Spleen (tissue), 7 donors: Measurements from ENCODE around the gene POMGNT2.

Source experiments
- CTCF ChIP-seq, 11 experiments: fragments of 200-600 bp in 7 of 11; fragments of 450-650 bp in 4 of 11; sonication (generic) in 4 of 11; IDR thresholded peaks in 8 of 11; conservative IDR thresholded peaks in 3 of 11; 1 replicate in 7 of 11; 2 replicates in 4 of 11; pipeline versions ENCODE4 v1.4.0 to v1.8.0; 2016 to 2021; ENCODE audit warnings: antibody characterized with exemption in 11 of 11, inconsistent platforms in 4 of 11, mild to moderate bottlenecking in 1 of 11
- POLR2A ChIP-seq, 3 donors: fragments of 450-650 bp; IDR thresholded peaks; one replicate each; pipeline ENCODE4 v1.5.1; 2017; ENCODE audit warnings: antibody characterized with exemption in 3 of 3, mild to moderate bottlenecking in 1 of 3
- POLR2AphosphoS5 ChIP-seq, 3 donors: sonication (generic); formaldehyde crosslinking; IDR thresholded peaks; one replicate each; pipeline ENCODE4 v1.5.1; 2017; ENCODE audit warnings: antibody characterized with exemption in 3 of 3
- donor health status: DM: no; HTN: no; CAD: no; lungs with moderate emphysema.
- donor health status: DM: no; HTN: no; CAD: no.
- donor health status: DM: no; HTN: no; CAD: no.

- TF ChIP-seq CTCF (IDR thresholded peaks at IDR 0.05 in 8 of 11, conservative IDR thresholded peaks at IDR 0.05 in 3 of 11) = no peak
- no peak for TF ChIP-seq POLR2A (IDR thresholded peaks at IDR 0.05)
- no peak for TF ChIP-seq POLR2AphosphoS5 (IDR thresholded peaks at IDR 0.05)
Measured at GRCh38 chr3:43132870-43133636, 27.2 kb upstream of the POMGNT2 start.
